GM21825 (cell line): ENCODE measurements around the gene GNB1.
A peak's percentile ranks its signal among the peaks of the same experiment; 100 is the strongest.

Source experiments
- ATAC-seq: cut with Tn5 transposase; IDR thresholded peaks from one replicate; pipeline ENCODE4 v1.9.1; 2021; ENCODE audit warnings: mild to moderate bottlenecking, moderate library complexity; ENCODE audit not compliant: unreplicated experiment

Gene GNB1

DNA sequence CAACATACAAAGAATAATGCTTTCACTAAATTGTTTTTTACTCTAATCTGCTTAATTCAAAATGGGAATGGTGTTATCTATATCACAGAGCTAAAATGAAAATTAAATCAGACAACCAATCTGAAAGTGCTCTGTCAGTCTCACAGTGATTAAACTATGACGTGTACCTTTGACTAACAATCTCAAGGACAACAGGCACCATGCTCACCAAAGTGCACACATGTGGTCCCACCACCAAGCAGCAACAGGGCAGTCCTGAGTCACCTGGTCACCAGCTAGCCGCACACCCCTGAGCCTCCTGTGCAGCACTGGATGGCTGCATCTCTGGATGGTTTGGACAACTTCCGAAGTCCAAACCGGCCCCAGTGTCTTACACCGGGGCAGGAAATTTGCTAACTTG lies 58.1 kb downstream of the GNB1 start:
- no peak for ATAC-seq

DNA sequence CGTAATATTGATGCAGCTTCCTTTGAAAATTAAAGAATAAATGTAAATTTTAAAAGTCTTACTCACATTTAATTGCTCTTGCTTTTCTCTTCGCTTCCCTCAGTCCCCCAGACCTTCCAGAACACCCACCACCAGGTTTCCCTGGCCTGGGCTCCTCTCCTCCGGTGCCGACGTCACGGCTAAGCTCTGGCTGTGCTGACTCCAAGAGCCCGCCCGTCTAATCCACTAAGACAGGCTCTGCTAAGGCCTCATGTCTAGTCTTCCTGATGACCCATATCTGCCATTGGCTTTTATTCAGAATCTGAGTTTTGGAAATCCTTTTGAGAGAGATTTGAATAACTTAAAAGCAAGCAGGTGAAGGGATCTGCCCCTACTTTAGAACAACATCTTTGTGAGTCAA lies 58.7 kb downstream of the GNB1 start:
- ATAC-seq = no peak

DNA sequence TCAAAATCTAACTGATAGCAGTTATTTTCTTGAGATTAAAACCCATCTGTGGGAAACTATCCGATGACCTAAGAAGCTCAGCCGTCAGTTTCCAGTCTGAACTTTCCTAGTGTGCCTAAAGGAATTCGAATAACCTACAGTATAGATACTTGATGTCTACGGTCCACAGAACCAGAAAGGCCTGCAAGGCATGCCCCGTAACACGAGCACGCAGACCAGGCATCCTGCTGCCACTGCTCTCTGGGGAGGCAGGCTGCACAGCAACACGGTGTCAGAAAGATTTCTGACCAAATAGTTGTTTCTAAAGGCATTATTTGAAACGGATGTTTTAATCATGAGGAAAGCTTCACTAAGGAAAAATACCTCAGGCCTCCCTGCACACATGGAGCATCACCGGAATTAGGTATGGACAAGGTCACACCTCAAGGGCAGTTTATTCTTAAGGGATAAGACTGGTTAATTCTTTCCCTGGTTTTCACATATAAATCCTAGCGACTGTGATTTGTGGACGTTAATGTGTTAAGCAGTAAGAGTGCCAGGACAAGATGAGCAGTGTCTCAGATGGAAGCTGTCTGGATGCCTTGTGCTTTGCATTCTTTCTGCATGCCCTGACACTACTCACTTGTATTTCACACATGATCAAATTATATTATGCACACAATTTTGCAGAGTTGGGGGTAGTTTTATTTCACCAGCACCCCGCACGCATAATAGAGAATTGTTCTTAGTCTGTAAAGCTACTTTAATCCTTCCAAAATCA lies 63.6 kb downstream of the GNB1 start:
- no peak for ATAC-seq

DNA sequence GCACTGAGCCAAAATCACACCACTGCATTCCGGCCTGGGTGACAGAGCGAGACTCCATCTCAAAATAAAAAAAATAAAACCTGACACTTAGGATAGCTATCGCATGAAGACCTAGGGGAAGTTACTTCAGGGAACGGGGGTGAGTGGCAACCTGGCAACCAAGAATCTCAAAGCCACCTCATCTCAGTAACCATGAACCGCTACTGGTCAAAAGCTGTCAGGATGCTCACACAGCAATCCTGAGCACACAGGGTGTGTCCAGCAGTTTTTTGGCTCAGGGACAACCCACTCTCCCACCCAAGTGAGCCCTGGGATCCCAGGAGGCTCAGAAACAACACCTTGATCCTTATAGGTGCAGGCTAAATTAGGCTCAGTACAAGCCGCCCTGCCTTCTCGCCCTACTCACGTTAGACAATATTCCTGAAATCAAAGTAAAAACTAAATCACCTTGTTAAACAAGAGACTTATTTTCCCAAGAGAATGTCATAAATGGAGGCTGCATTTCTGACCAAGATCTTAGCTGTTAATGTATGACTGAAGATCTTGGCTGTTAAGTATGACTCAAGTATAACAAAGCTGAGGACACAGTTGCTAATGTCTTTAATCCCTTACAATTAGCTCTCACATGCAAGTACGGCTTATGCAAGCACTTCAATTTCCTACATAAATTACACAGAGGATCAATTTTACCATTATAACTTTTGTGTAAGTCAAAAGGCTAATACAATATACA lies 64.4 kb downstream of the GNB1 start:
- no peak for ATAC-seq

DNA sequence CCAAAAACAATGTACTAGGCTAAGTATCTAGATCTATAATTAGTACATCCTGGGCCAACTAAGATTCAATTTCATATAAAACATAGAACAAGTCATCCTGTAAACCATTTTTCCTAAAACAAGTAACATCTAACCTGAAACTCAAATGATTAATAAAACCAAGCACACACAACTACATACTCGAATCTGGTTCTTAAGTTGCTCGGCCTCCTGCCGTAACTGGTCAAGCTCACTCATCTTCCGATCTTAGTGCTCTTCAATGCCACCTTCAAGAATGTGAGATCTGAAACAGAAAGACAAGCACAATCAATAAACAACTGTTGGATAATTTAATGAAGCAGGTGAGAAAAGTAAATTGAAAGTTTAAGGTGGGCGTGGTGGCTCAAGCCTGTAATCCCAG lies 65.7 kb downstream of the GNB1 start:
- ATAC-seq = no peak

DNA sequence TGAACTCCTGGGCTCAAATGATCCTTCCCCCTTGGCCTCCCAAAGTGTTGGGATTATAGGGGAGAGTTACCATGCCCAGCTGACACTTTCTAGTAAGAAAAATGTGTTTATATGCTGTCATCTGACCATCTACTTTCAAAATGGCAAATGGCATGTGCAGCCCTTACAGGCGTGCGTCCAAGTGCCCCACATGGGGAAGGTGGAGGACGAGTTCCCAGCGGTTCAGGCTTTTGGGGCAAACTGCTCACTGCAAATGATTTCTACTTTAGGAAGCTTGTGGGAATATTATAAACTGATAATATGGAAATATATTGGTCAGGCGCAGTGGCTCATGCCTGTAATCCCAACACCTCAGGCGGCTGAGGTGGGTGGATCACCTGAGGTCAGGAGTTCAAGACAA lies 71.1 kb downstream of the GNB1 start:
- no peak for ATAC-seq

DNA sequence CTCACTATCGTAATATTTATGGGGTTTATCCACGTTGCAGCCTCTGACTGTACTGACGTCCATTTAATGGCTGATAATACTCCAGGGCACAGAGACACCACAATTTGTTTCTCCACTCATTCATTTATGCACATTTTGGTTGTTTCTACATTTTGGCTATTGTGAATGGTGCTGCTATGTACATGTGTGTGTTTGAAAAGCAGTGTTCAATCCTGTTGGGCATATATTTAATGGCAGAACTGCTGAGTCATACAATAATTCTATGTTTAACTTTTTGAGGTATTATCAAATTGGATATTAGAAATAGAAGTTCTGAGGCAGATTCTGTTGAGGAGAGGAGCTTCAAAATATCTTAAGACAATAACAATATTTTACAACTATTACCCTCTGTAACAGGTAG lies 73.7 kb downstream of the GNB1 start:
- no peak for ATAC-seq

DNA sequence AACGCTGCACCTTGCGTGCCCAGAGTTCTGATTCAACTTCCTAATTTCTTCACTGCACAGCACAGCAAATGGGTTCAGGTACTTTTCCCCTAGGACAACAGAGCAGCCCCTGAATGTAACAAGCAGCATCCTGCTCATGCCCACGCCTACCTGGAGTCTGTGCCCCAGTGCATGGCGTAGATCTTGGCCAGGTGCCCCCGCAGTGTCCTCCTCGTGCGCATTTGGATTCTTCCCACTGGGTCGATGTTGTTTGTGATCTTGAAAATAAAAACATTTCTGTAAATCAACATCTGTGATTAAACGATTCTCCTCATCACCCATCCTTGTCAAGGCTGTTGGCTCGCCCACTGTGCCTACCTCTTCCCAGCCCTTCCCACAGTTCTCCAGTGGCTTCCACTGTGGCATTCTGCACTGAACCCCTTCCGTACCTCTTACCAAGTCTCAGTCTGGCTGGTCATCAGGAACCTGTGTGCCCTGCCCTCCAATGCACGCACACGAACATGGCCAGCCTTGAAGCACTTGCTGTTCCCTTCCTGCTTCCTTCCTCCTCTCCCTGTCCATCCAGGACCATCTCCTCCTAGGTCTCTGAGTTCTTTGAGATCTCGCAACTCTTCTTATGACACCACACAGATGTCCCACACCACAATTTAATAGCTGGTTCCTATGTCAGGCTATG lies 75.1 kb downstream of the GNB1 start:
- ATAC-seq = no peak

DNA sequence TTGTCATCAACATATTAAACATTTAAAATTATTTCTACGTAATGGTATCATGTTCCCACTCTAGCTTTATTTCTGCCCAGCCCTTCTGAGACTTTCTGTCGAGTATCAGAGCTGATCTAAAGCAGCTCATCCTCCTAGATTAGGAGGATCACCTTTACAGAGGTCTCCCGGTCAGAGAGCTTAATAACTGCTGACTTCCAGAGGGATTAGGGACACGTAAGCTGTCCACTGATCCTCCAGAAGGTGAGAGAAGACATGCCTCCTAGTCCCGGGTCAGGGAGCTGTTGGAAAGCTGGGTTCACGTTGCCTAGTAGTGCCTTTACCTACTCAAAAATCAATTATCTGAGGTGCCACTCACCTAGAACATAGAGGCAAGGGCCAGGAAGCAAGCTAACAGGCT lies 81.4 kb downstream of the GNB1 start:
- ATAC-seq = no peak

DNA sequence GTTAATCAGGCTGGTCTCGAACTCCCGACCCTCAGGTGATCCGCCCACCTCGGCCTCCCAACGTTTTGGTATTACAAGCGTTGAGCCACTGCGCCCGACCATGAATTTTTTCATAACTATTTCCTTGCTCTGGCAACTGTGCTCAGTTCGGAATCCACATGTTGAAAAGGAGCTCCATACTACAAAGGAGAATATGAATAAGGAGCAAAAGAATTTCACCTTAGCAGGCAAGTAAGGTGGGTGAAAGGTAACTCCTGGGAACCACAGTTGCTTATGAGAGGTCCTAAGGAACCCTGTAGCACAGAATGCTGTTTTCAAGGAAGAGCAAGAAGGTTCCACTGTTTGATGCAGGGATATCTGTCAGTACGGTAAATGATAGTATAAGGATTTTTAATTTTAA lies 82.7 kb downstream of the GNB1 start:
- ATAC-seq = no peak

DNA sequence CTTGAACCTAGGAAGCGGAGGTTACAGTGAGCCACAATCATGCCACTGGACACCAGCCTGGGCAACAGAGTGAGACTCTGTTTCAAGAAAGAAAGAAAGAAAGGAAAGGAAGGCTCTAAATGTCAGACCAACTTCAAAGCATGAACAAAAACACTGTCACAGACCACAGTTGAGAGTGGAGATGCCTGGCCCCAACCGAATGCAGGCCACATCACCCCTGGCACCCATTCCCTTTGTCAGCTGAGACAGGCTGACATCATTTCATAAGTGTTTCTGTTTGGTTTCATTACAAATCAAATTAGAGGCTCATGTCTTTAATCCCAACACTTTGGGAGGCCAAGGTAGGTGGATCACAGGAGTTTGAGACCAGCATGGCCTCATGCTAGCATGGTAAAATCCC lies 84.0 kb downstream of the GNB1 start:
- ATAC-seq = no peak

DNA sequence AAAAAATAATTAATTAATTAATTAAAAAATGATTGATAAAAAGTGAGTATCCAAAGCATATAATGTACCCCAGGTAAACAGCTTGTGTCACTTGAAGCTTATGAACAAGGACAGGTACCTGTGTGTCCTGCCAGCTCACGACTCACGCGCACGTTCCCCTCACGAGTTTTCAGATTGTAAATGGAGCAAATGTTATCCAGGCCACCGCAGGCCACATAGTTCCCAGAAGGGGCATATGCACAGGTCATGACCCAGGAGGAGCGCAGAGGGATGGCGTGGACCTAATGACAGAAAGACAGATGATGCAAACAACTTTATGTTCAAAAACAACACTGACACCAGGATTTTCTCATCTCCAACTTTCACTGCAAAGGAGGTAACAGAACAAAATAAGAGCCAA lies 86.6 kb downstream of the GNB1 start:
- no peak for ATAC-seq

DNA sequence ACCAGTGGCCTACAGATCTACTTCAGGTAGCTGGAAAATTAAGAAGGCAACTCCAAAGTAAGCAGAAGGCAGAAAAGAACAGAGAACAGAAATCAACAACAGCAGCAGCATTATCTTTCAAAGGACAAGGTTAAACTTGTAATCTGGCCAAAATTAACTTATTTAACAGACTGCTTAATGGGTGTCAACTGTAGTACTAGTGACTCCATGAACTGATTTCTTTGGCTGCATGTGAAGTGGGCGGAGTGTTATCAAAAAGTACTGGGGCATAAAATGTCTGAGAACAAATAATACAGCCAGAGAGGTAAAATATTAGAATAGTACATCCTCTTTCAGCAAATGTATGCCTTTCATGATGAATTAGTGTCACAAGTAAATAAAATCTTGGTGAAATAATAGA lies 88.0 kb downstream of the GNB1 start:
- ATAC-seq = no peak

DNA sequence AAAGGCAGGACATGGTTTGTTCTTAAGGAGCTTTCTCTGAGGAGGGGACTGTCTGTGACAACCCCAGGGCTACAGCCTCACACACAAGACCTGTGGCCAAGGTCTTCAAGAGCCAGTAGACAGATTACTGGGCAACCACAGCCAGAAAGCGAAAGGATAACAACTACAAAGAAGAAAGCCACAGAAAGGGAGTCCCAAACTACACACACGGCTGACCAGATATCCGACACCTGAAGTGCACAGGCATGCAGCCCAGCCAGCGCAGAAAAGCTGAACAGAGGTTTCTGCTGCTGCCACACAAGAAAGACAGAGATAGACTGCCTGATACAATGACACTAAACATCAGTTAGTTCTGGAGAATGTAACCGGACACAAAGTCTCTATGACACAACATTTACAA lies 91.2 kb downstream of the GNB1 start:
- peak; percentile 76 for ATAC-seq

DNA sequence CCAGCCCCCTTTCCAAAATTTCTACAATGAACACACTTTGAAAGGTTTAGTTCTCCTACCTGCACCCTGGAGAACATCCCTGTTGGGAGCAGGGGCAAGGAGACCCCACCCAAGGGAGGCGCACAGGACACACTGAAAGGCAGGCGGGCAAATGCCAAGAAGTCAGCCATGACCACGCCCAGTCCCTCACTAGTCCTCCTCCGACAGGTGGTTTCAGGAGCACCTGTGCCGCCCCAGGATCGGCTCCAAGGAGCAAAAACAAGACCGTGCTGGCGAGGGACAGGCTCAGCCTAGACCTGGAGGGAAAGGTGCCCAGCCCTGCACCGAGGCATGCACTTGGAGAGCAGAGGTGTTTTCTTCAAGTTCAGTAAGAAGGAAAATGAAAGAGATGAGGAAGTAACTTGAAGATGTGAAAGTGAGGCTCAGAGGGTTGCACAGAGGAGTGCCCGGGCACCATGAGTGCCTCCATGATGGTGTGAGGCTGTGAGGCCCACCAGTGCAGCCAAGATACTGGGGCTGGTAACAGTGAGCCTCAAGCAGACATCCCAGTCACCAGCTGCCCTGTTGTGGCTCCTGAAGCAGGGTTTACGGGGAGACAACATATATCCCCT lies 93.1 kb downstream of the GNB1 start:
- ATAC-seq = no peak

DNA sequence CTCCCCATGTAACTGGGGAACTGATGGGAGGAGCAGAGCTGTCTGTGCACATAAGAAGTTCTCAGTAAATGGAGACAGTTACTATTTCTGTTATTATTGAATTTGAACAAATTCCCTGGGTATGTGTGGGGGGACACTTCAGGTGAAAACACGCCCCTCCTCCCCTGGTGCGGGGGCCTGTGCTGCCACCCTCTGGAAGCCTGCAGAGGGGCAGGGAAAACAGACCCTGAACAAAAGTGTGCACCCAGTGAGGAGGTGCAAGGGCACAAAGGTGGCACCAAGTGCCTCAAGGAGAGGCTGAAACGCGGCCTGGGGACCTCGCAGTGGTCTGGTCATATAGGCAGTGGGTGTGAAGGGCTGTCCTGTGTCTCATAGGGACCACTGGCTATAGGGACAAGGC lies 94.4 kb downstream of the GNB1 start:
- no peak for ATAC-seq

DNA sequence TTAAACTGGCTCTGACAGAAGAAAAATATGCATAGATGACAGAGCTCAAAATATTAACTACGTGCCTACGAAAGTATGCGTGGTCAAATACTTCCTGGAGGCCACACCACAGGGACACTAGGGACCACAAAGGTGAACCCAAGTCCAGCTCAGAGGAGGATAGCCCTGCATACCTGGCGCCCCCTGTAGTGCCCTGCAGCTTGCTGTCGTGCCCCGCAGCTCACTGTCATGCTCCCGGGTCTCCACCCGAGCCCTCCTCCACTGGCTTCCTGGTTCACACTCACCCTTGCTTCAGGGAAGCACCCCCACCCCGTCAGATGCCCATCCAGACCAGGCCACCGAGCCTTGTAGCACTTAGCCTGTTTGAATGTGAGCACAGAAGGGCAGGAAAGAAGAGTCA lies 95.9 kb downstream of the GNB1 start:
- no peak for ATAC-seq

DNA sequence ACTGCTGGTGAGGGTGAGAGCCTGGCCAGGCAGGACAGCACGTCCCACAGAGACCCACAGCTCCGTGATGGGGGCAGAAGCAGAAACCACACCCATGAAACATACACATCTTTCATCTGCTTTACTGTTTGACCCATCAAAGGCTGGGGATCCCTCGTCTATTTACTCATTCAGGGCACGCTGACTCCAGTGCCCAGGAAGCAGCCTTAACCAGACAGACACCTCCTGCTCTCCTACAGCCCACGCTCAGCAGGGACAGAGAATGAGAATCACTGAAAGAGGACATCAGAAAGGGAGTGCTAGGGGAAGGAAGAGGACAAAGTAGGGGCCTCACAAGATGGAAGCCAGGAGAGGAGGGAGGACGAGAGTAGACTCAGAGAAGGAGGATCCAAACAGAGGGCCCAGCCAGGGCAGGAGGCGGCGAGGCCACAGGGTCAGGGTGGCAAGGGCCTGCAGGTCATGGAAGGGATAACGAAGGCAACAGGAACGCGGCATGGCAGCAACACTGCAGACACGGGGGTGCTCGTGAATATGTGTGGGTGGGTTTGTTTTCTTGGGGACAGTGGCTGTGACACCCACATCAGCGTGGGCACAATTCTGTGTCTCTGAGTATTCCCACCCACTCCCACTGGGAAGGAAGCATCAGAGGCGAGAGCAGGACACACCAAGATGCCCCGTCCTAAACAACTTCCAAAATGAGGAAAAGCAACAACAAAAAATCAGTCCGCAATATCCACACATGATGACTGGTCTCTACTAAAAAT lies 97.2 kb downstream of the GNB1 start:
- ATAC-seq = no peak

DNA sequence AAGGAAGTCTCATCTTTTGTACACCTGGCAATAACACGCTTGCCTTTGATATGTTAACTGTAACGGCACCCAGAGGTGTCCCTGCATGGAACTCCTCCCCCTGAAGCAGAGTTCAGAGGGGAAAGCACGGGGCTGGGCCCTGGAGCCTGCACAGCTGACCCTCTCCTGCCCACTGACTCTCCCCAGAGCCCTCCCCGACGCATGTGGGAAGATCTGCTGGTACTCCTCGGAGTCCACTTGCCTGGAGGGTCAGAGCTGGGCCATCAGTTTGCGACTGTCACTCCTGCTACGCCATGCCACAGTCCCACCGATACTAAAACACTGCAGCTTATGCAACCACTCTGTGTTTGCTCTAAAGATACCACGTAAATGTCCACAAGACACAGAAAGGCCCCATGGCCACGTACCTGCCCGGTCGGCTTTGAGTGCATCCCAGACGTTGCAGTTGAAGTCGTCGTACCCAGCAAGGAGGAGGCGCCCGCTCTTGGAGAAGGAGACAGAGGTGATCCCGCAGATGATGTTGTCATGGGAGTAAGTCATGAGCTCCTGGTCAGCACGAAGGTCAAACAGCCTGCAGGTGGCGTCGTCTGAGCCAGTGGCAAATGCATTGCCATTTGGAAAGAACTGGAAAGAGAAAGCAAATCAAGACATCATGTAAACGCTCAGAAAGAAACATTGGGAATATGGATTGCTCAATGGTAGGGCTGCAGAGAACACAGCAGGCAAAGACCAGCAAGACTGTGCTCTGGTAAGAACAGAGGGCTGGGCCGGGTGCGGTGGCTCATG lies 102.0 kb downstream of the GNB1 start:
- no peak for ATAC-seq

DNA sequence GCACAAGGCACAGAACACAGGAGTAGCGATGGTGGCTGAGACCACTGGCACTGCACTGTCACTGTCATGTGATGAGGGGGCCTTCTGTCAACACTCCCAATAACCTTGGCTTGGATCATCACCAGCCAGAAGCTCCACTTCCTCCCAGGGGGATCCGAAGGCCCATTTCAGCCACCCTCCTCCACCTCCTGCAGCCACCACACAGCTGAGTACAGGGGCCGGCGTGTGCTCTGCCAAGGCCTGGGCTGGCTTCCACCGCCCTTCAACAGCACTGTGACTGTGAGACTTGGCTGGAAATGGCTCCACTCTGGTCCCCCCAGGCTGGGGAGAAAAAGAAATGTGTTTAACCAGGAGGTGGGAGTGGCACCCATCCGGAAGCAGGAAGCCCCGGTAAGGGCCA lies 102.8 kb downstream of the GNB1 start:
- ATAC-seq = no peak
